Neuronal stem cell (in vitro differentiated cells): ENCODE data around the gene RAVER2.

Experiments
- DNase-seq: peaks from one replicate; pipeline ENCODE4 v3.0.0-alpha.2; 2013; ENCODE audit warnings: low spot score
- H2AFZ ChIP-seq: one replicate; pipeline ENCODE4 v1.6.1; 2013; ENCODE audit warnings: mild to moderate bottlenecking, low read length, inconsistent platforms
- H2AK5ac ChIP-seq: 2 replicates; pipeline ENCODE4 v1.6.1; 2013; ENCODE audit warnings: low read depth, mild to moderate bottlenecking, inconsistent platforms, low read length, moderate library complexity, mixed read lengths
- H2BK120ac ChIP-seq: 2 replicates; pipeline ENCODE4 v1.6.1; 2013; ENCODE audit warnings: low read depth, mild to moderate bottlenecking, inconsistent platforms, low read length, moderate library complexity, mixed read lengths
- H2BK12ac ChIP-seq: one replicate; pipeline ENCODE4 v1.6.1; 2013; ENCODE audit warnings: low read length, inconsistent platforms
- H2BK15ac ChIP-seq: 2 replicates; pipeline ENCODE4 v1.6.1; 2013; ENCODE audit warnings: mild to moderate bottlenecking, low read length, inconsistent platforms, mixed read lengths
- H2BK5ac ChIP-seq: one replicate; pipeline ENCODE4 v1.6.1; 2013; ENCODE audit warnings: inconsistent platforms, mild to moderate bottlenecking, low read length, moderate library complexity
- H3K14ac ChIP-seq: one replicate; pipeline ENCODE4 v1.6.1; 2013; ENCODE audit warnings: low read length, inconsistent platforms
- H3K18ac ChIP-seq: 2 replicates; pipeline ENCODE4 v1.6.1; 2013; ENCODE audit warnings: low read length, inconsistent platforms
- H3K23ac ChIP-seq: 2 replicates; pipeline ENCODE4 v1.6.1; 2013; ENCODE audit warnings: low read depth, mild to moderate bottlenecking, mixed read lengths, low read length, inconsistent platforms; ENCODE audit not compliant: poor library complexity
- H3K27ac ChIP-seq: replicated peaks from 3 replicates; pipeline ENCODE4 v1.5.1; 2013; ENCODE audit warnings: low read length, inconsistent platforms
- H3K27me3 ChIP-seq, 3 experiments: 2 replicates each; pipeline ENCODE4 v1.6.1; 2013; ENCODE audit warnings: low read length in 3 of 3, mild to moderate bottlenecking in 2 of 3, inconsistent platforms in 1 of 3, low read depth in 1 of 3, mixed read lengths in 1 of 3, moderate library complexity in 1 of 3; ENCODE audit not compliant: control insufficient read depth in 3 of 3, insufficient read depth in 3 of 3
- H3K36me3 ChIP-seq, 2 donors: replicated peaks in 1 of 2; 2 replicates each; pipeline ENCODE4 v1.6.1; 2013; ENCODE audit warnings: low read length in 2 of 2; ENCODE audit not compliant: control insufficient read depth in 2 of 2, insufficient read depth in 2 of 2
- H3K4ac ChIP-seq: 2 replicates; pipeline ENCODE4 v1.6.1; 2013; ENCODE audit warnings: inconsistent platforms, mild to moderate bottlenecking, low read length, moderate library complexity
- H3K4me1 ChIP-seq, 2 donors: 1 replicate in 1 of 2; 2 replicates in 1 of 2; pipeline ENCODE4 v1.6.1; 2013; ENCODE audit warnings: low read length in 2 of 2, low read depth in 1 of 2; ENCODE audit not compliant: control insufficient read depth in 2 of 2, insufficient read depth in 1 of 2
- H3K4me2 ChIP-seq: one replicate; pipeline ENCODE4 v1.6.1; 2013; ENCODE audit warnings: mild to moderate bottlenecking, low read length, inconsistent platforms; ENCODE audit not compliant: insufficient read depth, poor library complexity, severe bottlenecking
- H3K4me3 ChIP-seq, 2 donors: 2 replicates each; pipeline ENCODE4 v1.5.1; 2013; ENCODE audit warnings: low read length in 2 of 2, mild to moderate bottlenecking in 2 of 2, inconsistent platforms in 1 of 2, moderate library complexity in 1 of 2
- H3K79me1 ChIP-seq: one replicate; pipeline ENCODE4 v1.6.1; 2013; ENCODE audit warnings: low read depth, mild to moderate bottlenecking, inconsistent platforms, low read length, moderate library complexity
- H3K9ac ChIP-seq: one replicate; pipeline ENCODE4 v1.6.1; 2013; ENCODE audit warnings: mild to moderate bottlenecking, low read depth, low read length, inconsistent platforms; ENCODE audit not compliant: poor library complexity
- H3K9me3 ChIP-seq, 2 donors: replicated peaks in 1 of 2; 2 replicates each; pipeline versions ENCODE3 to v1.6.1; 2013; ENCODE audit warnings: low read length in 2 of 2, mild to moderate bottlenecking in 2 of 2, inconsistent platforms in 1 of 2, low read depth in 1 of 2, mixed read lengths in 1 of 2, moderate library complexity in 1 of 2; ENCODE audit not compliant: control insufficient read depth in 2 of 2, insufficient read depth in 1 of 2
- H4K8ac ChIP-seq: one replicate; pipeline ENCODE4 v1.6.1; 2013; ENCODE audit warnings: low read depth, mild to moderate bottlenecking, inconsistent platforms, low read length, moderate library complexity
- H4K91ac ChIP-seq: one replicate; pipeline ENCODE4 v1.6.1; 2013; ENCODE audit warnings: low read length, low read depth, mild to moderate bottlenecking, inconsistent platforms; ENCODE audit not compliant: poor library complexity
- WGBS, 2 donors: extraction: QIAGEN DNeasy Blood & Tissue Kit; methylation state at CpG; one replicate each; pipeline ENCODE4 v1.1.7; 2013; ENCODE audit warnings: missing lambda C conversion rate in 2 of 2, mixed read lengths in 1 of 2; ENCODE audit not compliant: insufficient read length in 2 of 2, insufficient replicate concordance in 1 of 2; ENCODE audit errors: extremely low coverage in 2 of 2; 5-methylcytosine and 5-hydroxymethylcytosine counted together

The RAVER2 gene

GRCh38 chr1:64841330-64842065 lies 96.6 kb downstream of the RAVER2 start:
- no peak overlapping the region for H3K23ac ChIP-seq
- H3K18ac ChIP-seq: no peak overlapping the region
- no peak overlapping the region for H4K8ac ChIP-seq
- H3K27me3 ChIP-seq: no peaks in the 10 kb centered on the region
- H2BK12ac ChIP-seq: no peak overlapping the region
- no peaks in the 10 kb centered on the region for H3K9me3 ChIP-seq
- no peak overlapping the region for H3K14ac ChIP-seq
- H2AFZ ChIP-seq: no peak overlapping the region
- no peaks in the 10 kb centered on the region for H3K79me1 ChIP-seq
- H4K91ac ChIP-seq: no peak overlapping the region
- no peak overlapping the region for H3K9ac ChIP-seq
- no CpG with 5 or more reads among the region's 6 CpGs for WGBS, 2 donors
- no peak overlapping the region for H2BK120ac ChIP-seq
- no peak overlapping the region for H3K4ac ChIP-seq
- no peak overlapping the region for H2AK5ac ChIP-seq
- H2BK5ac ChIP-seq: no peak overlapping the region
- peaks cover 0 to 73% of the 10 kb centered on the region in 2 donors for H3K36me3 ChIP-seq
- no peak overlapping the region for H3K4me2 ChIP-seq
- no peak overlapping the region for H3K27ac ChIP-seq
- peaks cover 0 to 17% of the 10 kb centered on the region in 2 donors for H3K4me1 ChIP-seq
- no peak overlapping the region for H2BK15ac ChIP-seq
- no peak for DNase-seq
- no peak overlapping the region for H3K4me3 ChIP-seq

- Histone ChIP-seq H3K36me3 (peaks cover 0 to 71% of the 10 kb centered on the region in 2 donors), H3K4me1 (peaks cover 0 to 12% of the 10 kb centered on the region in 2 donors), H3K4me3 (no peak overlapping the region), H4K91ac (no peak overlapping the region), H3K79me1 (no peaks in the 10 kb centered on the region), H3K9me3 (no peaks in the 10 kb centered on the region), H3K27ac (no peak overlapping the region), H2BK12ac (no peak overlapping the region), H3K4me2 (no peak overlapping the region), H3K14ac (no peak overlapping the region), H2AFZ (no peak overlapping the region), H3K23ac (no peak overlapping the region), H2BK15ac (no peak overlapping the region), H3K4ac (no peak overlapping the region), H3K18ac (no peak overlapping the region), H2BK5ac (no peak overlapping the region), H3K27me3 (no peaks in the 10 kb centered on the region), H2AK5ac (no peak overlapping the region), H4K8ac (no peak overlapping the region), H2BK120ac (no peak overlapping the region), H3K9ac (no peak overlapping the region)
- DNase-seq: no peak
- no CpG with 5 or more reads among the region's 2 CpGs for WGBS, 2 donors
Observed at GRCh38 chr1:64842224-64842623, 97.3 kb downstream of the RAVER2 start.

- no peak overlapping the region for H3K18ac ChIP-seq
- no peaks in the 10 kb centered on the region for H3K79me1 ChIP-seq
- H3K23ac ChIP-seq: no peak overlapping the region
- H2AFZ ChIP-seq: no peak overlapping the region
- H4K91ac ChIP-seq: no peak overlapping the region
- no peak for DNase-seq
- no CpG with 5 or more reads among the region's 9 CpGs for WGBS, 2 donors
- no peak overlapping the region for H2BK120ac ChIP-seq
- no peak overlapping the region for H2BK12ac ChIP-seq
- H3K4ac ChIP-seq: no peak overlapping the region
- H3K9ac ChIP-seq: no peak overlapping the region
- H2BK15ac ChIP-seq: no peak overlapping the region
- H3K14ac ChIP-seq: no peak overlapping the region
- no peak overlapping the region for H2AK5ac ChIP-seq
- no peak overlapping the region for H3K4me2 ChIP-seq
- peaks cover 0 to 67% of the 10 kb centered on the region in 2 donors for H3K36me3 ChIP-seq
- H3K27me3 ChIP-seq: no peaks in the 10 kb centered on the region
- H2BK5ac ChIP-seq: no peak overlapping the region
- H3K9me3 ChIP-seq: no peaks in the 10 kb centered on the region
- no peak overlapping the region for H3K4me3 ChIP-seq
- no peak overlapping the region for H3K27ac ChIP-seq
- peaks cover 0 to 8% of the 10 kb centered on the region in 2 donors for H3K4me1 ChIP-seq
- no peak overlapping the region for H4K8ac ChIP-seq
Observed at GRCh38 chr1:64843675-64844074, 98.8 kb downstream of the RAVER2 start.

GRCh38 chr1:64844175-64844574 lies 99.3 kb downstream of the RAVER2 start:
- H2BK5ac ChIP-seq: no peak overlapping the region
- no peak overlapping the region for H2BK120ac ChIP-seq
- H3K4me3 ChIP-seq: no peak overlapping the region
- no peak overlapping the region for H3K27ac ChIP-seq
- DNase-seq: no peak
- H2BK15ac ChIP-seq: no peak overlapping the region
- no peak overlapping the region for H3K4ac ChIP-seq
- H2AK5ac ChIP-seq: no peak overlapping the region
- H2AFZ ChIP-seq: no peak overlapping the region
- no peak overlapping the region for H3K14ac ChIP-seq
- H3K4me1 ChIP-seq: peaks cover 0 to 8% of the 10 kb centered on the region in 2 donors
- peaks cover 0 to 66% of the 10 kb centered on the region in 2 donors for H3K36me3 ChIP-seq
- no peak overlapping the region for H3K23ac ChIP-seq
- H2BK12ac ChIP-seq: no peak overlapping the region
- WGBS, 2 donors: no CpG with 5 or more reads among the region's 7 CpGs
- no peaks in the 10 kb centered on the region for H3K9me3 ChIP-seq
- H3K4me2 ChIP-seq: no peak overlapping the region
- no peaks in the 10 kb centered on the region for H3K27me3 ChIP-seq
- H4K91ac ChIP-seq: no peak overlapping the region
- H3K79me1 ChIP-seq: no peaks in the 10 kb centered on the region
- no peak overlapping the region for H4K8ac ChIP-seq
- no peak overlapping the region for H3K9ac ChIP-seq
- no peak overlapping the region for H3K18ac ChIP-seq
